NCI-H2171 (cell line): ENCODE results near the gene DUSP8.
A peak's percentile ranks its signal among the peaks of the same experiment; 100 is the strongest.
"Not testable (repeated sequence)": the region's sequence is repeated elsewhere in the genome, so short reads cannot be mapped to it uniquely, and the experiment has no call there.

ENCODE experiments used
- DNase-seq: peaks from one replicate; lab custom pipeline; 2025; lab: John Stamatoyannopoulos, UW

DUSP8 gene

GRCh38 chr11:1586699-1587098 lies 14.6 kb upstream of the DUSP8 start:
- DNase-seq = peak; percentile 69

GRCh38 chr11:1584661-1585370 lies 12.7 kb upstream of the DUSP8 start, which contains the start of gene KRTAP5-1:
TSS of gene KRTAP5-1 (minus strand) at chr11:1585283. CDS start at chr11:1585249, 34 bp downstream.
- not testable (repeated sequence) for DNase-seq

- DNase-seq = not testable (repeated sequence)
These were observed 10.8 kb upstream of the DUSP8 start for GRCh38 chr11:1582909-1583308.

- DNase-seq = no peak
These were observed 9.9 kb upstream of the DUSP8 start for GRCh38 chr11:1581976-1582375.

GRCh38 chr11:1576825-1577224 lies 4.8 kb upstream of the DUSP8 start:
- no peak for DNase-seq

GRCh38 chr11:1575756-1576155 lies 3.7 kb upstream of the DUSP8 start:
- DNase-seq = not testable (repeated sequence)

- no peak for DNase-seq
These were observed 2.8 kb upstream of the DUSP8 start for GRCh38 chr11:1574933-1575242.

- no peak for DNase-seq
These were observed 2.3 kb upstream of the DUSP8 start for GRCh38 chr11:1574238-1574932.

GRCh38 chr11:1573903-1574237 lies 1.8 kb upstream of the DUSP8 start:
- DNase-seq = no peak

- no peak for DNase-seq
These were observed 1.2 kb upstream of the DUSP8 start for GRCh38 chr11:1573077-1573902.

GRCh38 chr11:1571760-1572196 lies 293 bp downstream of the DUSP8 start:
- no peak for DNase-seq

- DNase-seq = no peak
These were observed 943 bp downstream of the DUSP8 start for GRCh38 chr11:1570896-1571759.

- no peak for DNase-seq
These were observed 1.6 kb downstream of the DUSP8 start for GRCh38 chr11:1570531-1570895.

GRCh38 chr11:1570001-1570453 lies 2.0 kb downstream of the DUSP8 start:
- DNase-seq = no peak

- DNase-seq = no peak
These were observed 2.8 kb downstream of the DUSP8 start for GRCh38 chr11:1569251-1569780.

- DNase-seq = no peak
These were observed 3.6 kb downstream of the DUSP8 start for GRCh38 chr11:1568441-1568911.

GRCh38 chr11:1567721-1568100 lies 4.4 kb downstream of the DUSP8 start:
- no peak for DNase-seq

- DNase-seq = no peak
These were observed 4.9 kb downstream of the DUSP8 start for GRCh38 chr11:1567052-1567720.

- DNase-seq = no peak
These were observed 5.6 kb downstream of the DUSP8 start for GRCh38 chr11:1566381-1567051.

GRCh38 chr11:1565904-1566247 lies 6.2 kb downstream of the DUSP8 start:
- DNase-seq = no peak
